Epidermal melanocyte (primary cell): ENCODE measurements around the gene CAT.

ENCODE experiments used
- DNase-seq: peaks from one replicate; pipeline ENCODE4 v3.0.0; 2011; ENCODE audit warnings: low spot score; ENCODE audit not compliant: insufficient read length

Gene CAT

DNA sequence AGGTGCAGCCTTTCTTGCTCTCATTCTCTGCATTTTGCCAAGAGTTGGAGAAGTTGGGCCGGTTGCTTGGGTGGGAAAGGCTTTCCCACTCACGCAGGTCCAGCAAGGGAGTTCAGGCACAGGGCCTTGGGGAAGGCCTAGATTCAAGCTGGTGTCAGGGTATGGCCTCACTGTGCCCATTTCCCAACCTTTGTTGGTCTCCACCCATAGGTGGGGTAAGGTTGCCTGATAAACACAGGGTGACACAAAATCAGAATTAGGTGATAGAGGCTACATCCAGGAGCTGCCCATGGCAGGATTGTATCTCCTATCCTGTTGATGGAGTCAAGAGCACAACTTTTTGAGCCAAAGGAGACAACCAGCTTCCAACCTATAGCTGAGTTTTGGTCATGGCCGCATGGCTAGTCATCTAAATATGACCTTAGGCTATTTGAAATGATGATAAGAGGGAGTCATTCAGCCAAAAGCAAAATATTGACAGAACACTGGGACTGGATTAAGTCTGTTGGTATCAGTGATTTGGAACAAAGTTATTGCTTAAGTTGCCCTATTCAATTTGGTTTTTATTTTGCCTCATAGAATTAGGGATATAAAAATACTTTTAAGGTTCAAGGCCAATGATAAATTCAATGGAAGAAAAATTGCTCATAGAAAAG, 20.9 kb downstream of the CAT start:
- DNase-seq: no peak

- DNase-seq: no peak
These were observed 21.5 kb downstream of the CAT start for GRCh38 chr11:34460278-34460677.

- no peak for DNase-seq
These were observed 22.5 kb downstream of the CAT start for GRCh38 chr11:34461215-34461614.

GRCh38 chr11:34464591-34465051, 25.9 kb downstream of the CAT start:
- no peak for DNase-seq

- DNase-seq: no peak
These were observed 28.2 kb downstream of the CAT start for GRCh38 chr11:34466802-34467488.

DNA sequence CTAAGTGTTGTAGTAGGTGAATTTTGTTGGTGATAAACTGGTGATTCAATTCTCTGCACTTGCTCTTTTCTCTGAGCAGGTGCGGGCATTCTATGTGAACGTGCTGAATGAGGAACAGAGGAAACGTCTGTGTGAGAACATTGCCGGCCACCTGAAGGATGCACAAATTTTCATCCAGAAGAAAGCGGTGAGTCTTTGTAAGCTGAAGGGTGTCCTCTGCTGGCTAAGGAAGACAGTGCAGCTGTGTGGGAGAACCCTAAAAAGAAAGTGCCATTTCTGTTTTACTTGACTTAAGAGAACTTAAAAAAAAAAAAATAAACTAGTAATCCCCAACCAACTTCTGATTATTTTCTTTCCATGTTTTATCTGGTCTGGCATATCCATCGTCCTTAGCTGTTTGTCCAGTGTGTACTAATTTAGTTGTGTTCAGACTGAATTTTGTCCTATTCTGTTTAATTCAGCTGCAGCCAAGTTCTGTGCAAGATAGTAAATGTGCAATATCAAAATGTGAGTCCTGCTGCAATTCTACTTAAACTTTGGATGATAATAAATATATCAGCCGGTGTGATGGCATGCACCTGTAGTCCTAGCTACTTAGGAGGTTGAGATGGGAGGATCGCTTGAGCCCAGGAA, 29.6 kb downstream of the CAT start:
- no peak for DNase-seq

DNA sequence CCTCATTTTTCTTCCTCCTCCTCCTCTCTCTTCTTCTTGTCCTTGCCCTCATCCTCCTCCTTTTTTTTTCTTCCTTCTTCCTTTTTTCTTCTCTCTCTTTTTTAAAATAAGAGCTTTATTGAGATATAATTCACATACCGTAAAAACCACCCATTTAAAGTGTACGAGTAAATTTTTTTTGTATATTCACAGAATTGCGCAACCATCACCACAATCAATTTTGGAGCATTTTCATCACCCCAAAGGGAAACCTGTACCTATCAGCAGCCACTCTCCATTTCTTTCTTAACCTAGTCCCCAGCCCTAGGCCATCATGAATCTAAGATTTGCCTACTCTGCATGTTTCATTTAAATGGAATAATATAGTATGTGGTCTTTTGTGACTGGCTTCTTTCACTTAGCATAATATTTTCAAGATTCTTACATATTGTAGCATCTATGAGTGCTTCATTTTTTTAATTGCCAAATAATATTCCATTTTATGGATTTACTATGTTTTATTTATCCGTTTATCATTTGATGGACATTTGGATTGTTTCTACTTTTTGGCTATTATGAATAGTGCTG, 35.0 kb downstream of the CAT start:
- no peak for DNase-seq

GRCh38 chr11:34475656-34476055, 36.9 kb downstream of the CAT start:
- no peak for DNase-seq

DNA sequence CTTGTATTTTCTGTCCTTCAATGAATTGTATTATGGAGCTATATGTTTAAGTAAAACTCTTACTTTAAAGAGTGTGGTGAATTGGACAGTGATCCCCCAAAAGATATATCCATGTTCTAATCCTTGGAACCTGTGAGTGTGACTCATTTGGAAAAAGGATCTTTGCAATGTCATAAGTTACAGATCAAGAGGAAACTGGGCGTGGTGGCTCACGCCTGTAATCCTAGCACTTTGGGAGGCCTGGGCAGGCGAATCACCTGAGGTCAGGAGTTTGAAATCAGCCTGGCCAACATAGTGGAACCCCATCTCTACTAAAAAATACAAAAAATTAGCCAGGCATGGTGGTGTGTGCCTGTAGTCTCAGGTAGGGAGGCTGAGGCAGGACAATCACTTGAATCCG, 38.1 kb downstream of the CAT start:
- DNase-seq: no peak

DNA sequence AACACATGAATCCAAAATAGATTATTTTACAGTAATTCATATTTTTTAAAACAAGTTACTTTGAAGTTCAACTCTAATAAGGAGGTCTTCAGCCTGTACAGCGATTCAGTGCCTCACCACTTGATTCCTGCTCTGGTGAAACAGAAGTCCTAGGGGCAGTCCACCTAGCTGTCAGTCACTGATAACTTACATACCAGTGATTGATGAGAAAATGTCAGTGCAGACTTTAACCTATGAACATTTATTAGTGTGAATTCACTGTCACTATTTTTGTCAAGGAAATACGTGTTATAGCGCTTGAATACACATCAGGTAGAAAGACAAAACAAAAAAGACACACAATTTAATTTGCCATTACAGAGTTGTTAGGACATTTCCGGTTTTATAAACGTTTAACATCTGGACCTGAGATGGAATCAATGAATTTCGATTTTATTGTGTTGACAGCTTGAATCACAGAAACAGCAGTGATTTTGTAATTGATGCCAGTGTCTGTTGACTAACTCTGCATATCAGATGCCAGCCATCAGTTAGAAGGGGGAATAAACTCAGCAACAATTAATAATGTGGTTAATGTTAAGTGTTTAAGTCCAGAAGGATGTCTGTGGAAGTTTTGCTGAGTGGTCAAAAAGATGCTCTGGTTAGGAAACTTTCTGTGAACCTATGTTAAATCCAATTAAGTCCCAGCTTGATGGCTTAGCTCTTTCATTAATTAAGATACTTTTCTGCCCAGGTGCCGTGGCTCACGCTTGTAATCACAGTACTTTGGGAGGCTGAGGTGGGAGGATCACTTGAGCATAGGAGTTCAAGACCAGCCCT, 40.3 kb downstream of the CAT start:
- DNase-seq: no peak

- no peak for DNase-seq
These were observed 41.6 kb downstream of the CAT start for GRCh38 chr11:34480314-34480713.

- DNase-seq: no peak
These were observed 42.6 kb downstream of the CAT start for GRCh38 chr11:34481307-34481706.

DNA sequence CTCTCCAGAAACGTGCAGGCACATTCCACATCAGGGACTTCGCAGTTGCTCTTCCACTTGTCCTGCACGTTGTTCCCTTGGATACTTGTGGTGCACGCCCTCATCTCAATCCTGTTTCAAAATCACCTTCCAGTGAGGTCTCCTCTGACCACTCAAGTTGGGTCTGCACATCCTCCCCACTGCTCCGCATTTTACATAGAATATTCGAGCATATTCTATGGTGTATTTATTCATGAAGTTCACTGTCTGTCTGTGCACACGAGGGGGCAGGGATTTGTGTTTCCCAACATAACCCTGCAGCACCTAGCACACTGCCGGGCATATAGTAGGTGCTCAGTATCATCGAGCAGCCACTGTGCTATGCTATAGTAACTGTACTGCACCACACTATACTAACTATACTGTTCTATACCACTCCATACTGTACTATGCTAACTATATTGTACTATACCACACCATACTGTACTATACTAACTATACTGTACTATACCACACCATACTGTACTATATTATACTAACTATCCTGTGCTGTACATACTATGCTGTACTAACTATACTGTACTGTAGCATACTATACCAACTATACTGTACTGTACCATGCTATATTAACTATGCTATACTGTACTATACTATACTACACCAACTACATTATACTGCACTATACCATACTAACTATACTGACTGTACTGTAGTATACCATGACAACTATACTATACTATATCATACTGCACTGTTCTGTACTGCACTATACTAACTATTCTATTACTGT, 44.6 kb downstream of the CAT start:
- DNase-seq: no peak

GRCh38 chr11:34487430-34487829, 48.7 kb downstream of the CAT start:
- DNase-seq: no peak

DNA sequence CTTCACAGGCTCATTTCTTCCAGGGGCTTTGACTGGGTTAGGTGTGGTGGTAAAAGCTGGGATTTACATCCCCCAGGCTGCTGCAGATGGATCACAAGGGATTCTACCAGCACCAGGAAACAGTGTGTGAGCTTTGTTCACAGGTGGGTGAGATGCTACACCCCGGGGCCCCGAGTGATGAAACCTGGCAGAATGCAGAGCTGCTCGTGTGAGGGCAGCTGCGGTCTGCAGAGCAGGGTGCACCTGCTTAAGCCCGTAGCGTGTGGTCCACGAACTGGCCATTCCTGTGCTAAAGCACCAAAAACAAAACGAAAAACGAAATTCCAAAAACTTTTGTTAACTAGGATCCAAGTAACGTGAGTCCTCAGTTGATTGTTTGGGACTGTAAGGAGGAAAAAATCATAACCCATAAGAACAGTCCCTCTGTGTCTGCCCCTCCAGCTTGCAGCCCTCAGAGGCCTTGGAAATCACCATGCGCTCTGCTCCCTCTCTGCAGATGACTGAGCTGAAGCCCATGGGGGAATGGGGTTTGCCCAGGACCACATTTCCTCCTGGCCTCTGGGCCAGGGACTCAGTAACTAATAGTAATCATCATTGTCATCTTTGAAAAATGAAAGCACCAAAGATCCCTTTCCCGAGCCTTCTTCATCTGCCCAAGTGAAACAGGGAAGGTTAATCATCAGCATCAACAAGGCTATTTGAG, 50.3 kb downstream of the CAT start:
- DNase-seq: no peak

DNA sequence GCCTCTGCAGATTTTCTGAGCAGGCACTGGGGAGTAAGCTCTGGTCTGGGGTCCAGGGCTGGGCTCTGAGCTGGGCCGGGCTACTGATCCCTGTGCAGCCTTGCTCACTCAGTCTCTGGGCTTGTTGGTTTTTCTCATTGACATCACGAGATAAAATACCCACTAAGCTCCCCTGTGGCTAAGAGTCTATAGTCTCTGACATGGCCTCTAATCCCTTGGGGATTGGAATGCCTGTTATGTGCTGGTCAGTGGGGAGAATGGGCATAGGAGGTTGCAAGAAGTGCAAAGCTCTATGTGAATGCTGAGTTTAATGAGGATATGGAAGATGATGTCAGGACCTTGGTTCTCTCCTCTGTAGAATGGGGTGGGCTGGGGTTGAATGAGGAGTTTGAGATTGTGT, 51.6 kb downstream of the CAT start:
- no peak for DNase-seq

- DNase-seq: peak; percentile 71
These were observed 54.2 kb downstream of the CAT start for GRCh38 chr11:34492806-34493414.

GRCh38 chr11:34493468-34493867, 54.7 kb downstream of the CAT start:
- no peak for DNase-seq

DNA sequence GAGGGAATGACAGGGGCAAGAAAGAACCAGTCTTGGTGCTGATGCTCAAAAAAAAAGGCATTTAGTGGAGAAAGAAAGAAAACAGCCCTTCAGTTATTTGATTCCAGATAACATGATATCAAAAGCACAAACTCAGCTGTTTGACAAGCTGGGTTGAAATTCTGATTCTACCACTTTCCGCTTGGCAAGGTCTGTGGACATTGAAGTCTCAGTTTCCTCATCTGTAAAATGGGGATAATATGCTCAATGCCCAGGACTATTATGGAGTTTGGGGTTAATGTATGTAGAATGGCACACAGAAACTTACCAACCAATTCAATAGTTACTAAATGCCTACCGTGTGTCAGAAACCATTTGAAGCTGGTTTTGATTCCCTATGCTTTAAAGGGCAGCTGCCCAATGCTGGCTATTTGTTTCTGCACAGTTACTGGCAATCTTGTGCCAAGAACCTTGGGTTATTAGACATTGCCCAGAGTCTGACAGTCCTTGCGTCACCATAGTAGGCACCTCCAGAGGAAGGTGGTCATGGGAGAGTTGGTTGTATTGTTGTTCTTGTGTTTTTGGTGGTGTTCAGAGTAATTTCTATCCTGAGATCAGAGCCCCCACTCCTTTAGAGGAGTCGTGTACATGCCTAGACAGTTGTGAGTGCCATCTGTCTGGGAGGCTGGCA, 55.3 kb downstream of the CAT start:
- DNase-seq: no peak
